GM13977 (cell line): ENCODE measurements around the gene ZNHIT2.

ENCODE experiments used
- DNase-seq: peaks from one replicate; pipeline ENCODE4 v3.0.0; 2012; ENCODE audit warnings: low spot score
- in situ Hi-C: fragments of 300-500 bp; cut with MboI; formaldehyde crosslinking; loops from one replicate; pipeline ENCODE4 v1.12.0; 2022; ENCODE audit warnings: low sequenced_read_pairs, low pct_unique_long_range_greater_than_20kb, mixed read lengths, inconsistent platforms; ENCODE audit not compliant: unreplicated experiment
- TF ChIP-seq, protein P1 (sequence below): IDR thresholded peaks from 2 replicates; pipeline ENCODE4 v1.5.1; 2012; ENCODE audit warnings: mild to moderate bottlenecking, control low read depth; ENCODE audit not compliant: insufficient read depth; ENCODE audit errors: extremely low read depth, missing control alignments

The ZNHIT2 gene

DNA sequence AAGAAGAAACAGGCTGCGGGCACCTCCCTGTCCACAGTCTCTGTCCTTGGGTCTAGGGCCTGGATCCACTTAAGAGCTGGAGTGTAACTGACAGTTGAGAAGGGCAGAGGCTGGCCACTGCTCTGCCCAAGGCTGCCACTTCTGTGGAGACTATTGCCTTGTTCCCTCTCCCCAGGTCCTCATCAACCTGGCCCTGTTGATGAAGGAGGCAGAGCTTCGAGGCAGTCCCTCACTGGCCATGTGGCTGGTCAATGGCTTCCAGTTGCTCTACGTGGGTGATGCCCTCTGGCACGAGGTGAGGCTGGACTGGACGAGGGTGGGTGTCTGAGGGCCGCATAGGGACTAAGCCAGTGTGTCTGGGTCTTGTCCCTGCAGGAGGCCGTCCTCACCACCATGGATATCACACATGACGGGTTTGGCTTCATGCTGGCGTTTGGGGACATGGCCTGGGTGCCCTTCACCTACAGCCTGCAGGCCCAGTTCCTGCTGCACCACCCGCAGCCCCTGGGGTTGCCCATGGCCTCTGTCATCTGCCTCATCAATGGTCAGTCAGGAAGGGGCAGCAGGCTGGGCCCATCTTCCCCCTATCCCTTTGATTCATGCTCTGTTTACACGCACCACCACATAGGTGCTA is 2.8 kb downstream of the ZNHIT2 start:
- in situ Hi-C loops = no loop called here
- TF ChIP-seq, protein P1, sequence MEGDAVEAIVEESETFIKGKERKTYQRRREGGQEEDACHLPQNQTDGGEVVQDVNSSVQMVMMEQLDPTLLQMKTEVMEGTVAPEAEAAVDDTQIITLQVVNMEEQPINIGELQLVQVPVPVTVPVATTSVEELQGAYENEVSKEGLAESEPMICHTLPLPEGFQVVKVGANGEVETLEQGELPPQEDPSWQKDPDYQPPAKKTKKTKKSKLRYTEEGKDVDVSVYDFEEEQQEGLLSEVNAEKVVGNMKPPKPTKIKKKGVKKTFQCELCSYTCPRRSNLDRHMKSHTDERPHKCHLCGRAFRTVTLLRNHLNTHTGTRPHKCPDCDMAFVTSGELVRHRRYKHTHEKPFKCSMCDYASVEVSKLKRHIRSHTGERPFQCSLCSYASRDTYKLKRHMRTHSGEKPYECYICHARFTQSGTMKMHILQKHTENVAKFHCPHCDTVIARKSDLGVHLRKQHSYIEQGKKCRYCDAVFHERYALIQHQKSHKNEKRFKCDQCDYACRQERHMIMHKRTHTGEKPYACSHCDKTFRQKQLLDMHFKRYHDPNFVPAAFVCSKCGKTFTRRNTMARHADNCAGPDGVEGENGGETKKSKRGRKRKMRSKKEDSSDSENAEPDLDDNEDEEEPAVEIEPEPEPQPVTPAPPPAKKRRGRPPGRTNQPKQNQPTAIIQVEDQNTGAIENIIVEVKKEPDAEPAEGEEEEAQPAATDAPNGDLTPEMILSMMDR = no peak
- no peak for DNase-seq

DNA sequence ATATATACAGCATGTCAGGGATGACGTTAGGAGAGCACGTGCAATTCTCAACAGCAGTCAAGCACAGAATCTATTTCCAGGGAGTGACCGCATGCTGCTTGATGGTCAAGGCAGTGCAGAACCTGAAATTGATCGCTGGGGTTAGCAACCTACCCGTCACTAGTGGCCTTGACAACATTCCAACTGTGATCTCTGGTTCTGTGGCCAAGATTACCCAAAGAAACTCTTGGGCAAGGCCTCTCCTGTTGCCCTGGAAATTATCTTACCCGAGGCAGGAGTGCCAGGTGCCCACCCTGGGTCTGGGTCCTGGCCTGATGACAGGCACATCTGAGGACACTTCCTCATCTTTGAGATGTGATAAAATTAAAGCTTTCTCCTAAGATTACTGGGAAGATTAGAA is 3.7 kb downstream of the ZNHIT2 start:
- DNase-seq = no peak
- TF ChIP-seq, protein P1 = no peak
- in situ Hi-C loops = no loop called here

DNA sequence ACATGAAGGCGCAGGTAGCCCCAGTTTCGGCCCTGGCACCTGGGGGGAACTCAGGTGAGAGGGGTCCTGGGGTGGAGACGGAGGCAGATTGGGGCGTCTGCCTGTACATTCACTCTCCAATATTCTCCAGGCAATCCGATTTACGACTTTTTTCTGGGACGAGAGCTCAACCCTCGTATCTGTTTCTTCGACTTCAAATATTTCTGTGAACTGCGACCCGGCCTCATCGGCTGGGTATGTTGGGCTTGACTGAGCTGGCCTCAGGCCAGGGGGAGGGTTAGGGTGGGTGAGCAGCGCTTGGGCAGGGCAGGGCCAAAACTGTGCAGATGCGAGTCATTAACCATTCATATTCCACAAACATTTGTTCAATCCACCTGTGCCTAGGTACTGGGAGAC is 4.1 kb downstream of the ZNHIT2 start:
- TF ChIP-seq, protein P1 = no peak
- DNase-seq = no peak
- in situ Hi-C loops = no loop called here

DNA sequence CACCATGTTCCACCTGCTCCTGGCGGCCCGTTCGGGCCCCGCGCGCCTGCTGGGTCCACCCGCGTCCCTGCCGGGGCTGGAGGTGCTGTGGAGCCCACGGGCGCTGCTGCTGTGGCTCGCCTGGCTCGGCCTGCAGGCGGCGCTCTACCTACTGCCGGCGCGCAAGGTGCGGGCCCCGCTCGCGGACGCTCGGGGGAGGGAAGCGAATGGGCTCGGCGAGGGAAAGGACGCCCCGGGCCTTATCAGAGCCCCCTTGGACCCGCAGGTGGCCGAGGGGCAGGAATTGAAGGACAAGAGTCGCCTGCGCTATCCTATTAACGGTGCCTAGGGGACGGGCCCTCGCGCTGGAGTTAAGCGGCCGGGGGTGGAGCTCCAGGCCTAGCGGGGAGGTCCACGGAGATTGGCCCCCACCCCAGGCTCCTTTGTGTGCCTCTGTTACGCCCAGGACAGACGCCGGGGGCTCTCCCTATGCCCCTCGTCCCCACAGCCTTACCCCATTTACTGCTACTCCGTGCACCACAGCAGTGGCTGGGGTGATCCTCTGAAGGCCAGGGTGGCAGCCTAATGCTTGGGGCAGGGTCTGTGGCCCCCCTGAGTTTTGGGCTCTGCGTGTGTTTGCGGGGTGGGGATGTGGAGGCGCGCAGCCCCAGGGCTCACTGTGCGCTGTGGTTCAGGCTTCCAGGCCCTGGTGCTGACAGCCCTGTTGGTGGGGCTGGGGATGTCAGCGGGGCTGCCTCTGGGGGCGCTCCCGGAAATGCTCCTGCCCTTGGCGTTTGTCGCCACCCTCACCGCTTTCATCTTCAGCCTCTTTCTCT is 4.7 kb downstream of the ZNHIT2 start:
- DNase-seq = peak; percentile 81
- in situ Hi-C loops = no loop called here
- TF ChIP-seq, protein P1 = peak; percentile 99

DNA sequence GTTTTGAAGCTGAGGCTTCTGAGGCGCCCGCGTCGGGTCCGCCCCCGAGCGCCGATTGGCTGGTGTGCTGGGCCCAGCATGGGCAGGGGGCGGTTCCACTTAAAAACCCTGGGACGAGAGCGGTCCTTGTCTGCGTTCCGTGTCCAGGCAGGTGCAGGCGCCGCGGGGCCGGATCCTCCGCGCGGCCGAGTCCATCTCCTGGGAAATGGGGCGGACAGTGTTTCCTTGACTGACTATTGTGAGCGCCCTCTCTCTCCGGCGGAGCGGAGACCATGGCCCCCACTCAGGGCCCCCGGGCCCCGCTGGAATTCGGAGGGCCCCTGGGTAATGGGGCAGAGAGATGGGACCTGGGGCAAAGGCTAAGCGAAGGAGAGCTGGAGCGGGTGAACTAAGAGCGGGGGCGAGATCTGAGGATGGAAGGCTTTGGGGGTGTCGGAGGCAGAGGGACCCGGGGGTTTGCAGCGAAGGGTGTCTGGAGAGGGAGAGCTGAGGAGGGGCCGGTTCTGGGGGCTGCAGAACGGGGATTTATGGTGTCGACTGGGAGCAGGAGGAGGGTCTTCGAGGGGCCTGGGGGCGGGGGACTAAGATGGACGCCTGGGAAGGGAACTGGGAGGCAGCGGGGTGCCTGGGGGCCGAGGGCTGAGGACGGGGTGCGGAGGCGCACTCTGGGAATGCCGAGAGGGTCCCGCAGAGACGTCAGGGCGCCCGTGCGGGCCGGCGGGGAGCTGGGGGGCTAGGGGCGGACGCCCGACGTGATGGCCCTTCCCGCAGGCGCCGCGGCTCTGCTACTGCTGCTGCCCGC is 5.6 kb downstream of the ZNHIT2 start, which contains the start of gene TM7SF2:
TM7SF2 (plus strand) TSS at position 129 of the 802 bp plus-strand sequence; CDS start at position 273, 144 bp downstream.
- in situ Hi-C loops = no loop called here
- TF ChIP-seq, protein P1 = no peak
- peak; percentile 99 for DNase-seq

DNA sequence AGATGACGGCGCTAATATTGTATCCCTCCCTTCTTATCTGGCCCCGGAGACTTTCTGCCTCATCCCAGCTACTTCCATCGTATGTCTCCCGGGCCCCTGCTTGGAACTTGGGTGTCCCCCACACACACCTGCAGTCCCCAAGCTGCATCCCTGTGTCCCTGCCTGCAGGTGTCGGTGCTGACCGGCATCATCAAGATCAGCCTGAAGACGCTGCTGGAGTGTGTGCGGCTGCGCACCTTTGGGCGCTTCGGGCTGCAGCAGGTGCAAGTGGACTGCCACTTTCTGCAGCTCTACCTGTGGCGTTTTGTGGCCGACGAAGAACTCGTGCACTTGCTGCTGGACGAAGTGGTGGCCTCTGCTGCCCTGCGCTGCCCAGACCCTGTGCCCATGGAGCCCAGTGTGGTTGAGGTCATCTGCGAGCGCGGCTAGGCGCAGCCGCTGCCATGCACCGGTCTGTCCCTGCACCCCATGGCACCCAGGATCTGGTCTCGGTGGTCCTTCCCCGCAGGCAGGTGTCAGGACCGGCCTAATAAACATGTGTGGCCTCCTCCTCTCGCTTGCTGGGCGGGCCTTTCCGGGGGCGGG is 6.2 kb downstream of the ZNHIT2 start:
- in situ Hi-C loops = no loop called here
- DNase-seq = no peak
- TF ChIP-seq, protein P1 = no peak
